GM04503 (cell line): ENCODE results near the gene HS3ST2.
"Not testable (repeated sequence)": the region's sequence is repeated elsewhere in the genome, so short reads cannot be mapped to it uniquely, and the experiment has no call there.

ENCODE experiments used
- DNase-seq: peaks from one replicate; pipeline ENCODE4 v3.0.0-alpha.2; 2012; ENCODE audit warnings: low read depth

The HS3ST2 gene

GRCh38 chr16:22878955-22879354 is 65.0 kb downstream of the HS3ST2 start:
- DNase-seq: no peak

DNA sequence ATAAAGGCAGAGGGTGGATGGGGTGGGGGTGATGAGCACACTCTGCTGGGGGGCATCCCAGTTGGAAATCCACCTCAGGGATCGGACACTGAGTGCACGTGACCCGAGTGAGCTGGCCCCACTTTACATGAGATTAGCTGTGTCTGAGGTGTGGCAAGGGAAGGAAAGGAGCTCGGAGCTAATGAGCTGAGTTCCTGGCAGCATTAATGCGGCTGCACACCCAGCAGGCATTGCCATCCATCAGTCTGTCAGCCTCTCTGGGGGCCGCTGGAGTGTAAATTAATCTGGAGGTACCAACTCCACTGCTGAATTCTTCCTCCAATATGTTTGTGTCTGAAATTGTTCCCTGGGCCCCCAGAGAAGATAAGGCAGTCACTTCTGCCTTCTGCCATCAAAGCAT is 65.5 kb downstream of the HS3ST2 start:
- DNase-seq: no peak

- no peak for DNase-seq
Measured at GRCh38 chr16:22882981-22883380, 69.0 kb downstream of the HS3ST2 start.

DNA sequence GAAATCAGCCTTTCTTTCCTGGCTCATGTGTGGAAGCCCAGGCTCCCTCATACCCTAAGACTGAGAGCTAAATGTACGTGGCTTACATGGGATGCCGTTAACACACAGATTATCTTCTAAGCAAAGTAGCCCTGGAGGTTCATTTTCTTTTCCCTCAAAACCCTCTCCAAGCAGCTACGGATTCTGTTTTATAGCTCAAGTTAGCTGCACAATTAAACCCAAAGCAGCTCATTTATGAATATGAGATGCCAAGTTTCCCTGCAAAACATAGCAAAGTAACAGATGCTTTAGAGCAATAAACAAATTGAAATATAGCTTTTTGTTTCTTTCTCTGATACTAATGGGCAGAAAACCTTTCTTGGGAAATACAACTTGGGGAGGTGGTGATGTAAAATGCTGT is 72.0 kb downstream of the HS3ST2 start:
- no peak for DNase-seq

DNA sequence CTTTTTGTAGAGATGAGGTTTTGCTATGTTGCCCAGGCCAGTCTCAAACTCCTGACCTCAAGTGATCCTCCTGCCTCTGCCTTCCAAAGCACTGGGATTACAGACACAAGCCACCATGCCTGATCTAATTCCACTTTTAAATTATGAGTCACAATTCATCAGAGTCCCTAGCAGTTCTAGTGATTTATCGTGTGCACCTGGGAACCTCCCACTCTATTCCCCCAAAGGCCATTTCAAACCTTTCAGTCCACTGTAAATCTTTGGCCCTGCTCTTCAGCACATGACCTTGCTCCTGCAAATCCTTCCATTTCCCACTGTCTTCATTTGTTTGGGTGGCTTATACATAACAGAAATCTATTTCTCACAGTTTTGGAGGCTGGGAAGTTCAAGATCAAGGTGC is 73.0 kb downstream of the HS3ST2 start:
- no peak for DNase-seq

DNA sequence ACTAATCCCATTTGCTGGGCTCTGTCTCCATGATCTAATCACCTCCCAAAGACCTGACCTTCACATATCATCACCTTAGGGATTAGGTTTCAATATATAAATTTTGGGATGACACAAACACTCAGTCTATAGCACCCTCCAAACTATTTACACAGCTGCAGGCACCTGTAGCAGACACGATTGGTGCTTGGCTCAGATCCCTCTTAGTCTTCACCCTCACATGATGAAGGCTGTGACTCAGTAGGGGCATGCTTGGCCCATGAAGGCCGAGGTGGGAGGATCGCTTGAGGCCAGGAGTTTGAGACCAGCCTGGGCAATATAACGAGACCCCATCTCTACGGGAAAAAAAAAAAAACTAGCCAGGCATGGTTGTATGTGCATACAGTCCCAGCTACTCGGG is 73.5 kb downstream of the HS3ST2 start:
- DNase-seq: no peak

DNA sequence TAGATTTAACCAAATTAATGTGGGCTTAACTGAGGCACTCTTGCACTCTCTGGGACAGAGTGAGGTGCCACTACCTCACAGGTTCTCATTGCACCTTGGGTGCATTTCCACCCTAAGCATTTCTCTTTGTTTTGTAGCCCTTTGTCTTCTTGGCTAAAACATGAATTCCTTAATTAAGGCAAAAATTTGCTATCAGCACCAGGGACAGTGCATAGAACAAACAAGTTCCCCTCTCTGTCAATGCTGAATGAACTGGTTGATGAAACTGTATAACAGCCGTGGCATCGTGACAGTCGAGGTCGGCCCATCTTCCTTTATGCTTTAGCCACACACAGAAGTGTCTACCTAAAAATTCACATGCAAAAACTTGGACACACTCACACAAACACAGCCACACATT is 74.8 kb downstream of the HS3ST2 start:
- no peak for DNase-seq

GRCh38 chr16:22890976-22891375 is 77.0 kb downstream of the HS3ST2 start:
- DNase-seq: no peak

GRCh38 chr16:22897184-22897583 is 83.2 kb downstream of the HS3ST2 start:
- DNase-seq: no peak

DNA sequence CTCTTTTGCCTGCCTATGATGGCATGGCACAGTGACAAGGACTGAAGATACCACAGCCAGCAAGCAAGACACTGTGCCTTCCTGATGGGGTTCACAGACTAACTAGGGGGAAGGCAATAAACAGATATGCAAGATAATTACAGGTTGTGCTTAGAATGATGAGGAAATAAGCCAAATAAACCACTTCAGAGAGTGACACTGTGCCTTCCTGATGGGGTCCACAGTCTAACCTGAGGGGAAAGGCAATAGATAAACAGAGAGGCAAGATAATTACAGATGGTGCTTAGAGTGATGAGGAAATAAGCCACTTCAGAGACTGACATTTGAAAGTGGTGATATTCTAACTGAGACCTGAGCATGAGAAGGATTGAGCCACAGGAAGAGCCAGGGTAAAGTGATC is 84.2 kb downstream of the HS3ST2 start:
- no peak for DNase-seq

- no peak for DNase-seq
Measured at GRCh38 chr16:22898874-22899348, 84.9 kb downstream of the HS3ST2 start.

GRCh38 chr16:22899567-22899966 is 85.6 kb downstream of the HS3ST2 start:
- not testable (repeated sequence) for DNase-seq

- no peak for DNase-seq
Measured at GRCh38 chr16:22900863-22901262, 86.9 kb downstream of the HS3ST2 start.

DNA sequence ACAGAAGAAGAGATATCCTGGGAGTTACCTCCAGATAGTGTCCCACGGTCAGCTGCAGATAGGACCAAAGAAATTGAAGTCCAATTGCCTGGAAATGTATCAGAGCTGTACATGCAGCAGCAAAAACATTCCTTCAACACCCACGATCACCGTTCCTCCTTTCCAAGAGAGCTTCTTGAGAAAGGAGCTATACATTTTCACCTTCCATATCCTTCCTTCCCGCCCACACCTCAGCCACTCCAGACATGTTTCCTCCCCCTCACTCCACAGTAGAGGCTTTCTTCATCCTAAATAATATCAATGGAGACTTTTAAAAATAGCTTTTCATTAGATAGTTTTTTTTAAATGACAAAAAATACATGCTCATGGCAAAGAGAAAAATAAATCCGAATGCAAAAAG is 87.6 kb downstream of the HS3ST2 start:
- no peak for DNase-seq

DNA sequence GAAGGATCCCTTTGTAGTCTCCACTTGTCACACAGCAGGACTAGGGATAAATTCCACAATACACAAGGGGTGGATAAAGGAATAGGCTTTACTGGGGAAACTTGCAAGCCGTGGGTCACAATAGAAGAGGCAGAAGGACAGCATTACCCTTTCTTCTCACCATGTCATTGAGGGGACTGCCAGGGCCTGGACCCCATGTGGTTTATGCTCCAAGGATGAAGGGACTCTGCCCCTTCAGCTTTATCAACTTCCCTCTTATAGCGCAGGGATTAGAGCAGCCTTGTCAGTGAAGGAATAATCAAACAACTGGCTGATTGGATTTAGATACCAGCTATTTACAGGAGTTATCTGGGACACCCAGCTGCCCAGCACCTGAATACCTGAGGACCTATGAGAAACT is 89.8 kb downstream of the HS3ST2 start:
- no peak for DNase-seq

GRCh38 chr16:22912654-22913053 is 98.7 kb downstream of the HS3ST2 start:
- DNase-seq: no peak

DNA sequence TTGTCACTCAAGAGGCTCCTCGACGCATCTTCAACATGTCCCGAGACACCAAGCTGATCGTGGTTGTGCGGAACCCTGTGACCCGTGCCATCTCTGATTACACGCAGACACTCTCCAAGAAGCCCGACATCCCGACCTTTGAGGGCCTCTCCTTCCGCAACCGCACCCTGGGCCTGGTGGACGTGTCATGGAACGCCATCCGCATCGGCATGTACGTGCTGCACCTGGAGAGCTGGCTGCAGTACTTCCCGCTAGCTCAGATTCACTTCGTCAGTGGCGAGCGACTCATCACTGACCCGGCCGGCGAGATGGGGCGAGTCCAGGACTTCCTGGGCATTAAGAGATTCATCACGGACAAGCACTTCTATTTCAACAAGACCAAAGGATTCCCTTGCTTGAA is 101.0 kb downstream of the HS3ST2 start:
- no peak for DNase-seq

GRCh38 chr16:22923491-22923890 is 109.5 kb downstream of the HS3ST2 start:
- DNase-seq: no peak

- no peak for DNase-seq
Measured at GRCh38 chr16:22924492-22924891, 110.5 kb downstream of the HS3ST2 start.

- no peak for DNase-seq
Measured at GRCh38 chr16:22926105-22926751, 112.3 kb downstream of the HS3ST2 start.

DNA sequence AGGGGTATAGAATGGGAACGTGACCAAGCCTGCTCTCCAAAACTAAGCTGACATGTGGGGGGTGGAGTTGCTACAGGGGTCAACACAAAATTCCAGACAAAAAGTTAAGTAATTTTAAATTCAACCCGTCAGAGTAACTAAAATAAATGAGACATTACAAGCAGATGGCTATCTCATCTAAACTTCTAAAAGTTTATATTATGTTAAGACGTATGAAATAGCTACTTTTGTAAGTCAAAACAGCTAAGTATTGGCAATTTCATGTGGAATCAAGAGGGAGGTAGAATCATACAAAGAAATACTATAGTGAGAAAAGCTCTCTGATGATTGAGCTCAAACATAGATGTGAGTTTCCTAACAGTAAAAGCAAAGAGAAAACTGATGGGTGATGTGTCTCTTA is 113.3 kb downstream of the HS3ST2 start:
- no peak for DNase-seq

DNA sequence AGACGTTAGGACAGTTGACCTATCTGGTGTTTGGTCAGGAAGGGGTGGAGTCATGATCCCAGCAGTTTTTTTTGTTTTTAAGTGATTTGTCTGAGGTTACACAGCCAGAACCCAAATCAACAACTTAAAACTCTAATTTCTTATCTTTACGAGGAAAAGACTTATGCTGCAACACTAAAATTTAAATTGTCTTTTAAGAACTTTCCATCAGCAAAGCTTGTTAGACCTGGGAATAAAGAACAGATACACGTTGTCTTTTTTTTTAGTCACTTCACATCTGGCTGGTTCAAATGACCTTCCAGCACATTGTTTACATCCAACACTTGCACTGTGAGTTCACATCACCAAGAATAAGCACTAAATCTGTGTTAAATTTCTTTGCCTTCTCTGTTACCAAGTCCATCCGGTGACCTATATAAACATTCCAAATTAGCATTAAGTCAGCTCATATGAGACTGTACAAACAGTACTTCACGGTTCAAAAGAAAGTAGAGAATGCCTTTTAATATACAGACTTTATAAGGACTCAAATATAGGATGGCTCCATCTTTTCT is 115.0 kb downstream of the HS3ST2 start:
- DNase-seq: no peak

DNA sequence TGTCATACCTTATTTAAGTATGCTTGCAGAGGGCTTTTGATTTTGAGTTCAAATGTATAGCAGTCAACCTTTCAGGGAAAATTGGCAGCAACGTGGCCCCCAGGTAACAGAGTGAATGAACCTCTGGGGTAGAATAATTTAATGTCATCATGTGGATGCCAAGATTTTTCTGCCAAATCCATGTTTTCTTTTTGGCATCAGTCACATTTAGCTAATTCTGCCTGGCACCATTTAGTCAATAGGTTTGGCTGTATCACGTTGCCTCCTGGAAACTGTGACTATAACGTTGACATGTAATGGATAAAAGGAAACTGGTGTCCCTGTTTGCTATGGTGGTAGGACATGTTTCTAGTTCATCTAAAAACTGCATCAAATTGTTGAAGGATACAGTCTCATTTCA is 115.5 kb downstream of the HS3ST2 start:
- DNase-seq: no peak
